Tibial nerve (tissue), 4 donors: Measurements from ENCODE around the gene CCDC3. TPM values are rescaled to one million over a fixed set of nuclear protein-coding genes. Genes with fewer than 3 reads are reported as not detected.
"Not testable (repeated sequence)": the region's sequence is repeated elsewhere in the genome, so short reads cannot be mapped to it uniquely, and the experiment has no call there.

Experiments used
- DNase-seq, 2 donors: peaks; one replicate each; pipeline ENCODE4 v3.0.0-alpha.2; 2019; ENCODE audit warnings: low spot score in 2 of 2
- H3K27ac ChIP-seq, 4 donors: fragments of 200-600 bp; sonication (generic) in 3 of 4; one replicate each; pipeline ENCODE4 v1.5.1; 2017 to 2019; ENCODE audit warnings: mild to moderate bottlenecking in 1 of 4
- H3K27me3 ChIP-seq, 2 donors: fragments of 200-600 bp; sonication (generic) in 1 of 2; one replicate each; pipeline versions ENCODE4 v1.5.1 to v1.6.0; 2017 to 2019
- H3K36me3 ChIP-seq, 3 donors: fragments of 200-600 bp; sonication (generic); one replicate each; pipeline ENCODE4 v1.5.1; 2018 to 2019
- H3K4me1 ChIP-seq, 4 donors: fragments of 200-600 bp; sonication (generic) in 3 of 4; one replicate each; pipeline ENCODE4 v1.5.1; 2017 to 2019
- H3K4me3 ChIP-seq, 4 donors: fragments of 200-600 bp; sonication (generic) in 3 of 4; one replicate each; pipeline ENCODE4 v1.5.1; 2017 to 2019; ENCODE audit warnings: mild to moderate bottlenecking in 1 of 4, moderate library complexity in 1 of 4
- H3K9me3 ChIP-seq, 4 donors: fragments of 200-600 bp; sonication (generic) in 3 of 4; one replicate each; pipeline ENCODE4 v1.5.1; 2017 to 2019
- CTCF ChIP-seq, 5 experiments: fragments of 200-600 bp in 3 of 5; fragments of 450-650 bp in 2 of 5; sonication (generic) in 3 of 5; IDR thresholded peaks; one replicate each; pipeline ENCODE4 v1.5.1; 2016 to 2019; ENCODE audit warnings: antibody characterized with exemption in 5 of 5, mild to moderate bottlenecking in 3 of 5, moderate library complexity in 2 of 5
- EP300 ChIP-seq, 2 donors: sonication (generic); formaldehyde crosslinking; IDR thresholded peaks; one replicate each; pipeline ENCODE4 v1.6.1; 2017; ENCODE audit warnings: antibody characterized with exemption in 2 of 2, mild to moderate bottlenecking in 1 of 2
- POLR2A ChIP-seq, 2 donors: fragments of 450-650 bp; IDR thresholded peaks; one replicate each; pipeline ENCODE4 v1.6.1; 2017; ENCODE audit warnings: antibody characterized with exemption in 2 of 2, mild to moderate bottlenecking in 2 of 2, moderate library complexity in 2 of 2
- WGBS, 2 donors: methylation state at CpG; one replicate each; pipeline ENCODE4 v1.1.5; 2018; 5-methylcytosine and 5-hydroxymethylcytosine counted together
- total RNA-seq, 4 donors: library from RNA; depleted of rRNA; stranded (reverse); fragments of >200 nt; gene quantifications; one replicate each; pipeline ENCODE4 v1.1.0, GENCODE V29; 2016

The CCDC3 gene
- total RNA-seq, 4 donors from 2014 or later = 73.2 to 188 (median 149) TPM

GRCh38 chr10:12869427-12869826 is 132.1 kb downstream of the CCDC3 start:
- no peak overlapping the region for H3K4me3 ChIP-seq
- H3K9me3 ChIP-seq = no peaks in the 10 kb centered on the region
- H3K4me1 ChIP-seq = no peaks in the 10 kb centered on the region
- WGBS, 2 donors = 80 to 90% methylated on average over 3 of the region's 3 CpGs
- TF ChIP-seq CTCF (IDR thresholded peaks at IDR 0.05) (no peak), POLR2A (IDR thresholded peaks at IDR 0.05) (no peak), EP300 (IDR thresholded peaks at IDR 0.05) (no peak)
- H3K27me3 ChIP-seq = no peaks in the 10 kb centered on the region
- DNase-seq = no peak
- no peaks in the 10 kb centered on the region for H3K36me3 ChIP-seq
- no peak overlapping the region for H3K27ac ChIP-seq

- H3K9me3 ChIP-seq = no peaks in the 10 kb centered on the region
Measured at GRCh38 chr10:12868229-12868628, 133.3 kb downstream of the CCDC3 start.

GRCh38 chr10:12865515-12865914 is 136.0 kb downstream of the CCDC3 start:
- DNase-seq, H3K4me3 ChIP-seq, H3K9me3 ChIP-seq, H3K27ac ChIP-seq, H3K4me1 ChIP-seq, H3K36me3 ChIP-seq, H3K27me3 ChIP-seq: not testable (repeated sequence)
- WGBS, 2 donors = 84 to 92% methylated on average over 6 of the region's 6 CpGs

More at GRCh38 chr10:12868229-12868628, 133.3 kb downstream of the CCDC3 start:
- WGBS, 2 donors = 68 to 78% methylated on average over 5 of the region's 5 CpGs
- Histone ChIP-seq H3K27me3 (no peaks in the 10 kb centered on the region), H3K27ac (no peak overlapping the region), H3K4me1 (no peaks in the 10 kb centered on the region), H3K4me3 (no peak overlapping the region), H3K36me3 (no peaks in the 10 kb centered on the region)
- no peak for DNase-seq
- TF ChIP-seq CTCF (IDR thresholded peaks at IDR 0.05) = no peak
- no peak for TF ChIP-seq EP300 (IDR thresholded peaks at IDR 0.05)
- no peak for TF ChIP-seq POLR2A (IDR thresholded peaks at IDR 0.05)

GRCh38 chr10:12862459-12862858 is 139.1 kb downstream of the CCDC3 start:
- Histone ChIP-seq H3K4me3 (no peak overlapping the region), H3K27me3 (no peaks in the 10 kb centered on the region), H3K4me1 (no peaks in the 10 kb centered on the region), H3K27ac (no peak overlapping the region), H3K9me3 (peaks cover 0 to 10% (median 0%) of the 10 kb centered on the region in 4 donors), H3K36me3 (no peaks in the 10 kb centered on the region)
- no peak for DNase-seq
- TF ChIP-seq CTCF (IDR thresholded peaks at IDR 0.05) = no peak
- TF ChIP-seq POLR2A (IDR thresholded peaks at IDR 0.05) = no peak
- TF ChIP-seq EP300 (IDR thresholded peaks at IDR 0.05) = no peak
- 74 to 81% methylated on average over 3 of the region's 3 CpGs for WGBS, 2 donors

GRCh38 chr10:12854988-12855387 is 146.5 kb downstream of the CCDC3 start:
- no peak for TF ChIP-seq EP300 (IDR thresholded peaks at IDR 0.05)
- no peak for TF ChIP-seq POLR2A (IDR thresholded peaks at IDR 0.05)
- no peak for TF ChIP-seq CTCF (IDR thresholded peaks at IDR 0.05)
- no peaks in the 10 kb centered on the region for H3K27me3 ChIP-seq
- no peak for DNase-seq
- peaks cover 0 to 2% (median 0%) of the 10 kb centered on the region in 4 donors for H3K4me1 ChIP-seq
- no peaks in the 10 kb centered on the region for H3K36me3 ChIP-seq
- H3K9me3 ChIP-seq = peaks cover 0 to 11% (median 0%) of the 10 kb centered on the region in 4 donors
- 68 to 91% methylated on average over 2 of the region's 2 CpGs for WGBS, 2 donors
- no peak overlapping the region for H3K4me3 ChIP-seq
- H3K27ac ChIP-seq = no peak overlapping the region

GRCh38 chr10:12852687-12853086 is 148.8 kb downstream of the CCDC3 start:
- no peak for TF ChIP-seq CTCF (IDR thresholded peaks at IDR 0.05)
- no peak for TF ChIP-seq EP300 (IDR thresholded peaks at IDR 0.05)
- no peak for TF ChIP-seq POLR2A (IDR thresholded peaks at IDR 0.05)
- Histone ChIP-seq H3K4me3 (no peak overlapping the region), H3K27me3 (no peaks in the 10 kb centered on the region), H3K27ac (no peak overlapping the region), H3K36me3 (no peaks in the 10 kb centered on the region), H3K9me3 (peaks cover 0 to 9% (median 0%) of the 10 kb centered on the region in 4 donors), H3K4me1 (peaks cover 0 to 18% (median 0%) of the 10 kb centered on the region in 4 donors)
- DNase-seq = no peak
- WGBS, 2 donors = 61 to 90% methylated on average over 2 of the region's 2 CpGs
